ENCODE results near the gene MAP3K5. TPM values are rescaled to one million over a fixed set of nuclear protein-coding genes. Genes with fewer than 3 reads are reported as not detected.

The MAP3K5 gene
- total and polyA plus RNA-seq, 2 of the 8 experiments (the other 6 are each of a cell fraction or from before 2014, with no cell fraction given) = 0.63 to 2.6 TPM

DNA sequence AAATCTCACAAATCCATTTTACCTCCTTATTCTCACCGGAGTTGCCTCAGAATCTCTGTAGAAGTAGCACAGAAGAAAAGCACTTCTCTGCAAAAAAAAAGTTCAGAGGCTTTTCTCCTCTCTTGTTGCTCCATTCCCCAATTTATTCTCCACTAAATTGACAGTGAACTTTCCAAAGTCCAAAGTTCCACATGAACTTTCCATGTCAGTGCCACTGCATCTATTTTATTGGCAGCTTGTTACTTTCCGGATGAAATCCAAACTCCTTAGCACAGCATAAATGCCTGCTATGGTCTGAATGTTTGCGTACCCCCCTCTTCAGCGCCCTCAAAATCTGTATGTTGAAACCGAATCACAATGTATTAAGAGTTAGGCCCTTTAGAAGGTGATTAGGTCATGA is 165.1 kb downstream of the MAP3K5 start (continued):
- no peak for TF ChIP-seq SIX5 (IDR thresholded peaks at IDR 0.05; ENCODE audit: low read depth, low read length)

Data from H1 (cell line).